ENCODE results near the gene WDR26.

The WDR26 gene

DNA sequence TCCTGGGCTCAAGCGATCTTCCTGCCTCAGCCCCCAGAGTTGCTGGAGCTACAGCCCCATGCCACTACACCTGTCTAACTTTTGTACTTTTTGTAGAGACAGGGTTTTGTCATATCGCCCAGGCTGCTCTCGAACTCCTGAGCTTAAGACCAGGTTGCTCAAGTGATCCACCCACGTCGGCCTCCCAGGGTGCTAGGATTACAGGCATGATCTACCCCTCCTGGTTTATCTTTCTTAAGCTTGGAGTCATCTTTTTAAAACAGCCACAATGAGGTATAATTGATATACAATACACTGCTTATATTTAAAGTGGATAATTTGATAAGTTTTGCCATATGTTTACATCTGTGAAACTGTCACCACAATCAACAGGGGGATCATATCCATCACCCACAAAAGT is 25.4 kb upstream of the WDR26 start:
- ChIA-PET POLR2A (ENCODE audit: low non-redundant PET) (interaction anchor here (0.7 kb wide), 1 partner anchor 210 kb away, joined by 6 read pairs; no protein-coding TSS in a partner anchor), CTCF (interaction anchor here (0.6 kb wide), 1 partner anchor 15 kb away, joined by 3 read pairs; no protein-coding TSS in a partner anchor)
- no peak overlapping the region for H3K27ac ChIP-seq
- TF ChIP-seq, protein P1, sequence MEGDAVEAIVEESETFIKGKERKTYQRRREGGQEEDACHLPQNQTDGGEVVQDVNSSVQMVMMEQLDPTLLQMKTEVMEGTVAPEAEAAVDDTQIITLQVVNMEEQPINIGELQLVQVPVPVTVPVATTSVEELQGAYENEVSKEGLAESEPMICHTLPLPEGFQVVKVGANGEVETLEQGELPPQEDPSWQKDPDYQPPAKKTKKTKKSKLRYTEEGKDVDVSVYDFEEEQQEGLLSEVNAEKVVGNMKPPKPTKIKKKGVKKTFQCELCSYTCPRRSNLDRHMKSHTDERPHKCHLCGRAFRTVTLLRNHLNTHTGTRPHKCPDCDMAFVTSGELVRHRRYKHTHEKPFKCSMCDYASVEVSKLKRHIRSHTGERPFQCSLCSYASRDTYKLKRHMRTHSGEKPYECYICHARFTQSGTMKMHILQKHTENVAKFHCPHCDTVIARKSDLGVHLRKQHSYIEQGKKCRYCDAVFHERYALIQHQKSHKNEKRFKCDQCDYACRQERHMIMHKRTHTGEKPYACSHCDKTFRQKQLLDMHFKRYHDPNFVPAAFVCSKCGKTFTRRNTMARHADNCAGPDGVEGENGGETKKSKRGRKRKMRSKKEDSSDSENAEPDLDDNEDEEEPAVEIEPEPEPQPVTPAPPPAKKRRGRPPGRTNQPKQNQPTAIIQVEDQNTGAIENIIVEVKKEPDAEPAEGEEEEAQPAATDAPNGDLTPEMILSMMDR (conservative IDR thresholded peaks at IDR 0.05; ENCODE audit: low read depth) = no peak
- DNase-seq (ENCODE audit: low spot score) = no peak

DNA sequence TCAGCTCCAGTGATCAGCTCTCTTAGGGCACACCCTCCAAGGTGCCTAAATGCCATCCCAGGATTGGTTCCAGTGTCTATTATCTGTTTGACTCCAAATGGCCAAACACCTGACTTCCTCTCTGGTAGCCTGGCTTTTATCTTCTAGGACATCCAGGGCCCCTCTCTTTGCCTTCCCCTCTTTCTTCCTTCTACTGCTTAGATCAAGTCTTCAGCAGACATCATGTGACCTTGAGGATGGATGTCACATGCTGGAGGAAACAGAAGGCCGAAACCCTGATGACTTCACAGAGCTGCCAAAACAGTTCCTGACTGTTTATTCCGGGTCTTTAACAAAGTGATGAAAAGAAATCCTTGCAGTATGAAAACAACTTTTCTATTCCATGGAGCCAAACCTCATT is 24.4 kb upstream of the WDR26 start:
- no peak overlapping the region for H3K27ac ChIP-seq
- TF ChIP-seq, protein P1 (conservative IDR thresholded peaks at IDR 0.05; ENCODE audit: low read depth) = no peak
- ChIA-PET POLR2A (ENCODE audit: low non-redundant PET) (no interaction called here), CTCF (no interaction called here)
- DNase-seq (ENCODE audit: low spot score) = no peak

DNA sequence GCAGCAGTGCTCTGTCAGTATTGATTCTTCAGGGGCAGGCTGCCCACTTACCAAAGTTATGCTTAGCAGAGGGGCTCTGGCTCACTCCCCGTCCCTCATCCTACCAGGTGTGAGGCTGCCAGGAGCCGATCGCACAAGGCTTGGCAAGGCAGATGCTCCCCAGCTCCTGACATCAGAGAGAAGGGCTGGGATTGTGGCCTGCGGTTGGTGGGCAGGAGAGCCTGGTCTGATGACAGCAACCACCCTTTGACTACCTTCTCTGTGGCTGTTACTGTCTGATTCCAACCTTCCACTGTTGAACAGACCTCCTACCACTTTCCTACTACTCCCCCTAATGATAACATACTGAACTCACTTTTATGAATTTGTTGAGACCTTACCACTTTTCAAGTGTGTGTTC is 23.7 kb upstream of the WDR26 start:
- TF ChIP-seq, protein P1 (conservative IDR thresholded peaks at IDR 0.05; ENCODE audit: low read depth) = no peak
- peak overlapping the region; percentile 20 for H3K27ac ChIP-seq
- ChIA-PET CTCF (interaction anchor here (1.2 to 1.9 kb wide), 3 partner anchors 11 to 23 kb away, joined by 3 to 10 read pairs (median 8); partner anchors contain the start of gene WDR26), POLR2A (ENCODE audit: low non-redundant PET) (no interaction called here)
- DNase-seq (ENCODE audit: low spot score) = no peak

DNA sequence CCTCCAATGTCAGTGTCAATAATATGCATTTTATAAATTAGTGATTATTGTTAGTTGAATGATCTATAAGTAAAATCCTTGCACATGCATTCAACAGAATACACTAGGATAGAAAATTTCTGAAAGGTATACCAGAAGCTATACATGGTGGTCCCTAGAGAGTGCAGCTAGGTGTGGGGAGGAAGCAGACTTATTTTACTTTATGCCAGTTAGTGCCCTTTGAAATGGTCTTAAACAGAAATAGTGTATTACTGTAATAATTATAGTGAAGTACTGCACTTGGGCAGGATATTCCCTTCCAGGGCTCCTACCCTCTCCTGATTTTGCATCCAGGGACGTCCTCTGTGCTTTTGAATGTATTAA is 23.2 kb upstream of the WDR26 start:
- DNase-seq (ENCODE audit: low spot score) = no peak
- CTCF ChIA-PET = interaction anchor here (0.7 to 1.9 kb wide), 6 partner anchors 10 to 280 kb away, joined by 3 to 10 read pairs (median 6); partner anchors contain the start of gene WDR26
- TF ChIP-seq, protein P1 (conservative IDR thresholded peaks at IDR 0.05; ENCODE audit: low read depth) = peak; percentile 36; the same call in 1 of the 2 replicates
- peak overlapping the region; percentile 20 for H3K27ac ChIP-seq
- POLR2A ChIA-PET (ENCODE audit: low non-redundant PET) = interaction anchor here (0.6 to 1.0 kb wide), 2 partner anchors 23 to 104 kb away, joined by 3 read pairs; no protein-coding TSS in a partner anchor

DNA sequence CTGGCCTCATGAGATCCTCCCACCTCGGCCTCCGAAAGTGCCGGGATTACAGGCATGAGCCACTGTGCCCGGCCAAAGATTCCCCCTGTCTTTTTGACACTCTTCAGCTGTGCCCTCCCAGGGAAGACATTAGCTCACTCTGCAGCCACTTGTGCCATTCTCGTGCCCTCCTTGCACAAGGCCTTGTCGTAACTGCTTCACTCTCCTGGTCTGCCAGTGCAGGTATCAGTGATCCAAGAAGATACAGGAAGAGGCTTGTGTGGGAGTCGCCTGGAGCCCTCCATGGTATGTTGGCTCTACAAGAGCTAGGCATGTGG is 22.0 kb upstream of the WDR26 start:
- ChIA-PET CTCF (interaction anchor here (0.8 to 1.9 kb wide), 4 partner anchors 9 to 50 kb away, joined by 4 to 8 read pairs (median 6); no protein-coding TSS in a partner anchor), POLR2A (ENCODE audit: low non-redundant PET) (interaction anchor here (0.8 kb wide), 1 partner anchor 22 kb away, joined by 3 read pairs; the partner anchor contains the start of gene WDR26)
- H3K27ac ChIP-seq = peak overlapping the region; percentile 87
- DNase-seq (ENCODE audit: low spot score) = no peak
- TF ChIP-seq, protein P1 (conservative IDR thresholded peaks at IDR 0.05; ENCODE audit: low read depth) = no peak

DNA sequence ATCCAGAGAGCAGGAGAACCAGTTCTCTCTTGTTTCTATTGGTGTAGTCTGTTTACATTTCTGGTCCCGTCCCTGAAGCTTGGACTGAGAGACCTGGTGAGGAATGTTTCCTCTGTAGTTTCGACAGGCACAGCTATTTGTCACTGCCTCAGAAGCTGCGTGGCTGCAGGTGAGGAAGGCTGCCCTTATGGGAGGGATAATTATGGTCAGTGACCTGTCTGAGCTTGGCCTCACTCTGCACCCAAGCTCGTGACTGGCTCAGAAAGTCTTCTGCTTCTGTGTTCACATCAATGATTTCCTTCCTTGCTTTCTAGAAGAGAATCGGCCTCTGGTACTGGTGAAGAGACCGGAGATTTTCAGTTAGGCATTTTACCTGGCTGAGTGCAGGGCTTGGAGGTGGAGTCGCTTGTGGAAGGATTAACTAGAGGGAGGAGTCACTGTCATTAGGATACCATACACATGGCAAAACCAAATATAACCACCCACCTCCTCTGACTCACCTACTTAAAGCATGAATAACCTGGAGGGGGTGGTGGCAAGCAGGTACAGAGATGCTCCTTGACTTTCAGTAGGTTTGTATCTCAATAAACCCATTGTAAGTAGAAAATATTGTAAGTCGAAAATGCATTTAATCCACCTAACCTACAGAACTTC is 19.9 kb upstream of the WDR26 start:
- peak overlapping the region; percentile 65 for H3K27ac ChIP-seq
- TF ChIP-seq, protein P1 (conservative IDR thresholded peaks at IDR 0.05; ENCODE audit: low read depth) = no peak
- ChIA-PET POLR2A (ENCODE audit: low non-redundant PET) (interaction anchor here (1.9 kb wide), 1 partner anchor 19 kb away, joined by 9 read pairs; the partner anchor contains the start of gene WDR26), CTCF (no interaction called here)
- peak; percentile 89 for DNase-seq (ENCODE audit: low spot score)

Measured in RWPE1 (cell line).